K562 (cell line): ENCODE data around the gene MLIP.

Experiments used
- BHLHE40 ChIP-seq: IDR thresholded peaks from 2 replicates; pipeline ENCODE4 v1.6.1; 2011; ENCODE audit warnings: low read length, improper control_type of control experiment
- CBX5 ChIP-seq: IDR thresholded peaks from 2 replicates; pipeline ENCODE4 v1.6.1; 2014; ENCODE audit warnings: low read depth, borderline replicate concordance
- CTCF ChIP-seq, 3 experiments: IDR thresholded peaks in 2 of 3; conservative IDR thresholded peaks in 1 of 3; 2 replicates each; pipeline ENCODE4 v1.5.1; 2011 to 2012; ENCODE audit warnings: low read length in 3 of 3, mild to moderate bottlenecking in 3 of 3, control low read depth in 2 of 3, improper control_type of control experiment in 1 of 3, inconsistent platforms in 1 of 3, low read depth in 1 of 3, mixed read lengths in 1 of 3, moderate library complexity in 1 of 3; ENCODE audit not compliant: insufficient read depth in 2 of 3
- FIP1L1 ChIP-seq: fragments of 200-400 bp; formaldehyde crosslinking; IDR thresholded peaks from 2 replicates; pipeline ENCODE4 v1.6.1; 2018; ENCODE audit warnings: mild to moderate bottlenecking, low read depth, low read length; ENCODE audit not compliant: poor library complexity, severe bottlenecking
- KDM1A ChIP-seq, 2 experiments: fragments of 450-650 bp; IDR thresholded peaks; 2 replicates each; pipeline ENCODE4 v1.6.1; 2016; ENCODE audit warnings: mild to moderate bottlenecking in 2 of 2
- MED1 ChIP-seq: sonication (generic); formaldehyde crosslinking; IDR thresholded peaks from 2 replicates; pipeline ENCODE4 v1.8.1; 2023; ENCODE audit warnings: missing genetic modification reagents, borderline replicate concordance
- NRF1 ChIP-seq, 2 experiments: fragments of 450-650 bp; IDR thresholded peaks in 1 of 2; conservative IDR thresholded peaks in 1 of 2; 2 replicates each; pipeline ENCODE4 v1.6.1; 2014; ENCODE audit warnings: mild to moderate bottlenecking in 2 of 2
- PYGO2 ChIP-seq: fragments of 450-650 bp; IDR thresholded peaks from 2 replicates; pipeline ENCODE4 v1.6.1; 2016; ENCODE audit warnings: mild to moderate bottlenecking, missing genetic modification characterization, moderate library complexity, missing compliant biosample characterization
- TCF7L2 ChIP-seq: fragments of 150-350 bp; IDR thresholded peaks from 2 replicates; pipeline ENCODE4 v1.6.1; 2016; ENCODE audit warnings: low read depth, mild to moderate bottlenecking, low read length, moderate library complexity
- TSHZ1 ChIP-seq: fragments of 250-450 bp; sonication (Bioruptor Pico); IDR thresholded peaks from 2 replicates; pipeline ENCODE4 v1.4.0; 2020; ENCODE audit warnings: mild to moderate bottlenecking, moderate library complexity
- ZNF184 ChIP-seq: sonication (generic); formaldehyde crosslinking; IDR thresholded peaks from 2 replicates; pipeline ENCODE4 v1.5.0; 2020; ENCODE audit warnings: missing genetic modification reagents
- ZNF217 ChIP-seq: sonication (generic); formaldehyde crosslinking; IDR thresholded peaks from 2 replicates; pipeline ENCODE4 v1.8.0; 2022; ENCODE audit warnings: mild to moderate bottlenecking, missing genetic modification reagents
- TF ChIP-seq, protein P1 (sequence below): sonication (generic); formaldehyde crosslinking; IDR thresholded peaks from 2 replicates; pipeline ENCODE4 v1.8.1; 2023; ENCODE audit warnings: mild to moderate bottlenecking, missing genetic modification reagents, moderate library complexity

DNA sequence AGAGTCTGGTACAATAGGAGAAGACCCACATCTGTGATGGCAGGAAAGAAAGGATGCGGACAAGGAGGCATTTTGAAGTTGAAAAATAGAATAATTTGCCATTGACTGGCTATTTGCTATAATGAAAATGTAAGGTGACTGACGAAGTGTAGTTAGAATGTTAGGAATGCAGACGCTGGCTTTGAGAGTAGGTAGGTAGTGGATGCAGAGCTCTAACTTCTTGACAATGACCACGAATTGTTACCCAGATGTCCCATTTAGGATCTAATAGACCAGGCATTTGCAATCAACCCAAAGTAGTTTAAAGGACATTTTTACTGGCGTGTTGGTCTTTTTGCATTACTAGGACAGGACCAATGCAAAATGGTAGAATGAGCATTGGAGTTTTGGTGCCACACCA, 14.2 kb downstream of the MLIP start:
- no peak for TF ChIP-seq CTCF (IDR thresholded peaks at IDR 0.05 in 2 of 3, conservative IDR thresholded peaks at IDR 0.05 in 1 of 3; ENCODE audit: insufficient read depth in 2 of 3, low read depth in 1 of 3, low read length in 3 of 3)
- no peak for TF ChIP-seq FIP1L1
- TF ChIP-seq MED1 (CRISPR knock-in tag): no peak
- no peak for TF ChIP-seq TCF7L2
- TF ChIP-seq BHLHE40: no peak
- no peak for TF ChIP-seq ZNF217 (CRISPR knock-in tag)
- TF ChIP-seq, protein P1, sequence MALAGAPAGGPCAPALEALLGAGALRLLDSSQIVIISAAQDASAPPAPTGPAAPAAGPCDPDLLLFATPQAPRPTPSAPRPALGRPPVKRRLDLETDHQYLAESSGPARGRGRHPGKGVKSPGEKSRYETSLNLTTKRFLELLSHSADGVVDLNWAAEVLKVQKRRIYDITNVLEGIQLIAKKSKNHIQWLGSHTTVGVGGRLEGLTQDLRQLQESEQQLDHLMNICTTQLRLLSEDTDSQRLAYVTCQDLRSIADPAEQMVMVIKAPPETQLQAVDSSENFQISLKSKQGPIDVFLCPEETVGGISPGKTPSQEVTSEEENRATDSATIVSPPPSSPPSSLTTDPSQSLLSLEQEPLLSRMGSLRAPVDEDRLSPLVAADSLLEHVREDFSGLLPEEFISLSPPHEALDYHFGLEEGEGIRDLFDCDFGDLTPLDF (CRISPR knock-in tag): no peak
- no peak for TF ChIP-seq PYGO2 (tag)
- TF ChIP-seq NRF1 (conservative IDR thresholded peaks at IDR 0.05 in 1 of 2, IDR thresholded peaks at IDR 0.05 in 1 of 2): no peak
- no peak for TF ChIP-seq ZNF184 (CRISPR knock-in tag)
- no peak for TF ChIP-seq CBX5
- TF ChIP-seq KDM1A (IDR thresholded peaks at IDR 0.05): no peak
- TF ChIP-seq TSHZ1 (CRISPR knock-in tag): no peak
